ENCODE results near the gene ZNF438. TPM values are rescaled to one million over a fixed set of nuclear protein-coding genes. Genes with fewer than 3 reads are reported as not detected.

The ZNF438 gene
- total and polyA plus RNA-seq, 2 of the 8 experiments (the other 6 are each of a cell fraction or from before 2014, with no cell fraction given), result 0.95 to 1.7 TPM

DNA sequence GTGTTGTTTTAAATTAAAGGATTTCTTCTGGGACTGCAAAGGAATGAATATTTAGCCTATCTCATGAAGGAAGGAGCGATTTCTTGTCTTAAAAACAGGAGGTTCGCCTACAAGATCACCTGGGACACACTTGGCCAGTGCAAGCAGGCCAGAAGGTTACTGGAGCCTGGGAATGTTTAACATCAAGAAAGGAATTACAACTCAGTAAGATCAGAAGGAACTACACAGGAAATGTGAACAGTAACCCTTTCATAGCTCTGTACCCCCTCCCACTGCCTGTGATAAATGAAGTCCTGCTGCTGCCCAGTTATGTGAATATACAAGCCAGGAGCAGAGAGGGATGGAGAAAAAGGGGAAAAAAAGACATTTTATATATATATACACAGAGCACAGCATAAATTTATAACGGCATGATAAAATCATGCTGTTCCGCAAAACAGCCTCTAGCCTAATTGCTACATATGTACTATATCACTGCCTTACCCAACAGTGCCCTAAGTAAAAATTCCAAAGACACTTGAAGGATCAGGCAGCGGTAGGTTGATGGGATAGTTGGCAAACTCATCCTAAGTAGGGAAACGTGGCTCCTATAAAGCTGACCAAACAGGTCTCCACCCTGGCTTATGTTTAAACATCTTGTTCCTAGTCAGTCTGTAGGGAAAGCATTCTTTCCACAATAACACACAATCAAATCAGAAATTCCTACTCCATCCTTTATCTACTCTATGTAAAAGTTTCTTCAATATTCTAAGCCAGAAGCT lies 63.8 kb downstream of the ZNF438 start:
- H3K79me1 ChIP-seq (ENCODE audit: low read depth, low read length), result no peaks in the 10 kb centered on the region
- H3K14ac ChIP-seq (ENCODE audit: insufficient read length), result no peak overlapping the region
- H3K27me3 ChIP-seq (replicated peaks in 1 of 4; ENCODE audit: control insufficient read depth in 3 of 4, extremely low read depth in 1 of 4, insufficient read depth in 3 of 4, low read length in 3 of 4), result no peaks in the 10 kb centered on the region
- no peak overlapping the region for H4K91ac ChIP-seq (replicated peaks; ENCODE audit: insufficient read length, low read length)
- no peak overlapping the region for H2BK120ac ChIP-seq (replicated peaks; ENCODE audit: low read depth, low read length)
- H2AFZ ChIP-seq (ENCODE audit: low read length), result no peak overlapping the region
- no peak overlapping the region for H3K9ac ChIP-seq (replicated peaks in 1 of 4; ENCODE audit: extremely low read depth in 1 of 4, low read depth in 3 of 4, low read length in 3 of 4)
- no peak overlapping the region for H2BK5ac ChIP-seq (ENCODE audit: low read depth, low read length)
- no peak overlapping the region for H3K4ac ChIP-seq (replicated peaks; ENCODE audit: insufficient read length, low read depth, low read length)
- no peak for FAIRE-seq
- H3K79me2 ChIP-seq (ENCODE audit: control insufficient read depth in 1 of 2, insufficient read depth in 2 of 2, low read length in 2 of 2), result no peaks in the 10 kb centered on the region
- H3K23me2 ChIP-seq (ENCODE audit: low read depth, low read length), result no peaks in the 10 kb centered on the region
- H3K4me3 ChIP-seq (ENCODE audit: extremely low read depth in 1 of 4, insufficient read depth in 2 of 4, low read depth in 3 of 4, low read length in 4 of 4), result no peak overlapping the region
- TF ChIP-seq RBBP5 (IDR thresholded peaks at IDR 0.05; ENCODE audit: borderline replicate concordance, low read depth, low read length) (no peak), SIRT6 (IDR thresholded peaks at IDR 0.05; ENCODE audit: low read length) (no peak), CTCF (IDR thresholded peaks at IDR 0.05; ENCODE audit: control extremely low read depth in 1 of 3, insufficient read depth in 1 of 3, low read depth in 1 of 3, low read length in 3 of 3) (no peak), KDM4A (IDR thresholded peaks at IDR 0.05; ENCODE audit: low read depth, low read length, severe bottlenecking) (no peak), EZH2 (IDR thresholded peaks at IDR 0.05; ENCODE audit: low read depth, low read length, severe bottlenecking) (no peak)
- TF ChIP-seq, protein P1, sequence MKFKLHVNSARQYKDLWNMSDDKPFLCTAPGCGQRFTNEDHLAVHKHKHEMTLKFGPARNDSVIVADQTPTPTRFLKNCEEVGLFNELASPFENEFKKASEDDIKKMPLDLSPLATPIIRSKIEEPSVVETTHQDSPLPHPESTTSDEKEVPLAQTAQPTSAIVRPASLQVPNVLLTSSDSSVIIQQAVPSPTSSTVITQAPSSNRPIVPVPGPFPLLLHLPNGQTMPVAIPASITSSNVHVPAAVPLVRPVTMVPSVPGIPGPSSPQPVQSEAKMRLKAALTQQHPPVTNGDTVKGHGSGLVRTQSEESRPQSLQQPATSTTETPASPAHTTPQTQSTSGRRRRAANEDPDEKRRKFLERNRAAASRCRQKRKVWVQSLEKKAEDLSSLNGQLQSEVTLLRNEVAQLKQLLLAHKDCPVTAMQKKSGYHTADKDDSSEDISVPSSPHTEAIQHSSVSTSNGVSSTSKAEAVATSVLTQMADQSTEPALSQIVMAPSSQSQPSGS (IDR thresholded peaks at IDR 0.05; ENCODE audit: low read length), result no peak
- H3K23ac ChIP-seq (ENCODE audit: insufficient read length), result no peak overlapping the region
- no peak overlapping the region for H3K56ac ChIP-seq (replicated peaks; ENCODE audit: insufficient read length, low read depth, low read length)
- no peak overlapping the region for H2AK5ac ChIP-seq (ENCODE audit: low read depth, low read length)
- ChIA-PET POLR2A (ENCODE audit: partially characterized antibody) (no interaction called here), CTCF (ENCODE audit: partially characterized antibody) (interaction anchor here (1.2 kb wide), 1 partner anchor 500 kb away, joined by 3 read pairs; no protein-coding TSS in a partner anchor)
- no peak overlapping the region for H2BK20ac ChIP-seq (ENCODE audit: low read length)
- no peak overlapping the region for H2BK15ac ChIP-seq (ENCODE audit: low read length)
- no peak overlapping the region for H4K5ac ChIP-seq (ENCODE audit: insufficient read length, low read depth, low read length)
- H3K27ac ChIP-seq (ENCODE audit: low read depth, low read length), result no peak overlapping the region
- no peak overlapping the region for H3K18ac ChIP-seq (ENCODE audit: extremely low read depth, low read length)
- H3K4me1 ChIP-seq (replicated peaks in 1 of 4; ENCODE audit: control insufficient read depth in 3 of 4, insufficient read depth in 4 of 4, low read length in 3 of 4), result no peaks in the 10 kb centered on the region
- no peak overlapping the region for H3K4me2 ChIP-seq (ENCODE audit: insufficient read depth in 1 of 2, low read depth in 2 of 2, low read length in 2 of 2)
- no peak overlapping the region for H2BK12ac ChIP-seq (ENCODE audit: low read depth, low read length)
- no peaks in the 10 kb centered on the region for H4K20me1 ChIP-seq (replicated peaks in 1 of 2; ENCODE audit: control insufficient read depth in 1 of 2, insufficient read depth in 2 of 2, low read length in 2 of 2)
- no peak for DNase-seq (ENCODE audit: low read depth in 1 of 2, low spot score in 2 of 2)
- no peaks in the 10 kb centered on the region for H3K9me3 ChIP-seq (ENCODE audit: insufficient read depth in 2 of 2, low read depth in 1 of 2, low read length in 1 of 2)
- no peak overlapping the region for H4K8ac ChIP-seq (ENCODE audit: extremely low read depth, insufficient read depth, low read length)
- WGBS, 2 experiments (ENCODE audit: extremely low coverage in 1 of 2, insufficient coverage in 1 of 2, insufficient read length in 1 of 2, insufficient replicate concordance in 2 of 2, low coverage in 1 of 2, low lambda C conversion rate in 2 of 2, missing lambda C conversion rate in 1 of 2), result 88% methylated on average over 6 of the region's 6 CpGs; no CpG with 5 or more reads in 1 of the 2 experiments
- no peaks in the 10 kb centered on the region for H3K36me3 ChIP-seq (ENCODE audit: control insufficient read depth in 2 of 4, insufficient read depth in 4 of 4, low read length in 3 of 4)
